ENCODE data around the gene CFAP300. TPM values are rescaled to one million over a fixed set of nuclear protein-coding genes. Genes with fewer than 3 reads are reported as not detected.

The CFAP300 gene
- total RNA-seq, 4 donors from 2014 or later, result 2.1 to 21.8 (median 10.7) TPM

GRCh38 chr11:102014756-102015155 is 32.5 kb upstream of the CFAP300 start:
- H3K4me3 ChIP-seq, result no peak overlapping the region
- peaks cover 0 to 11% (median 0%) of the 10 kb centered on the region in 4 donors for H3K4me1 ChIP-seq
- H3K36me3 ChIP-seq, result no peaks in the 10 kb centered on the region
- no peak overlapping the region for H3K27ac ChIP-seq
- TF ChIP-seq POLR2A (IDR thresholded peaks at IDR 0.05), result no peak
- TF ChIP-seq, protein P1, sequence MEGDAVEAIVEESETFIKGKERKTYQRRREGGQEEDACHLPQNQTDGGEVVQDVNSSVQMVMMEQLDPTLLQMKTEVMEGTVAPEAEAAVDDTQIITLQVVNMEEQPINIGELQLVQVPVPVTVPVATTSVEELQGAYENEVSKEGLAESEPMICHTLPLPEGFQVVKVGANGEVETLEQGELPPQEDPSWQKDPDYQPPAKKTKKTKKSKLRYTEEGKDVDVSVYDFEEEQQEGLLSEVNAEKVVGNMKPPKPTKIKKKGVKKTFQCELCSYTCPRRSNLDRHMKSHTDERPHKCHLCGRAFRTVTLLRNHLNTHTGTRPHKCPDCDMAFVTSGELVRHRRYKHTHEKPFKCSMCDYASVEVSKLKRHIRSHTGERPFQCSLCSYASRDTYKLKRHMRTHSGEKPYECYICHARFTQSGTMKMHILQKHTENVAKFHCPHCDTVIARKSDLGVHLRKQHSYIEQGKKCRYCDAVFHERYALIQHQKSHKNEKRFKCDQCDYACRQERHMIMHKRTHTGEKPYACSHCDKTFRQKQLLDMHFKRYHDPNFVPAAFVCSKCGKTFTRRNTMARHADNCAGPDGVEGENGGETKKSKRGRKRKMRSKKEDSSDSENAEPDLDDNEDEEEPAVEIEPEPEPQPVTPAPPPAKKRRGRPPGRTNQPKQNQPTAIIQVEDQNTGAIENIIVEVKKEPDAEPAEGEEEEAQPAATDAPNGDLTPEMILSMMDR (IDR thresholded peaks at IDR 0.05), result no peak
- no peak for TF ChIP-seq EP300 (IDR thresholded peaks at IDR 0.05)
- WGBS, 2 donors, result 93% methylated on average over 5 of the region's 5 CpGs
- H3K9me3 ChIP-seq, result no peaks in the 10 kb centered on the region
- DNase-seq (ENCODE audit: low spot score in 2 of 2), result no peak
- H3K27me3 ChIP-seq, result no peaks in the 10 kb centered on the region

DNA sequence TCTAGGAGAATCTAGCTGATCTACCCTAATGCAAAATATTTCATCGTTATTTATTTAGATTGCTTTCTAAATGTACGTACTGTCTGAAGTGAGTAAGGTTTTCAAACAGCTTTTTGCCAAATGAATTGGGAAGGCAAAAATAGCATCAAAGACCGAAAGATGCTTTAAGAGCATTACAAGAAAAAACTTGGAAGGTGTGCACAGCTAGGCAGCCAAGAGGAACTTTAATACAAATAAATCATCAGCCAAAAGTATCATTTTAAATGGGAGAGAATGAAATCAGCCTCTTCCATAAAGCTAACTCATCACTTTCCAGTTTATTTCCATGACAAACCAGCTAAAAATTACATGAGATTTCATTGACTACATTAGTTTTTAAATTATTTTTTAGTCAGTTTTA is 30.2 kb upstream of the CFAP300 start:
- WGBS, 2 donors, result 62 to 72% methylated on average over 3 of the region's 3 CpGs
- H3K27me3 ChIP-seq, result no peaks in the 10 kb centered on the region
- TF ChIP-seq, protein P1 (IDR thresholded peaks at IDR 0.05), result no peak
- no peak for TF ChIP-seq POLR2A (IDR thresholded peaks at IDR 0.05)
- no peak for TF ChIP-seq EP300 (IDR thresholded peaks at IDR 0.05)
- no peaks in the 10 kb centered on the region for H3K4me1 ChIP-seq
- no peak for DNase-seq (ENCODE audit: low spot score in 2 of 2)
- no peaks in the 10 kb centered on the region for H3K36me3 ChIP-seq
- no peak overlapping the region for H3K27ac ChIP-seq
- no peaks in the 10 kb centered on the region for H3K9me3 ChIP-seq
- no peak overlapping the region for H3K4me3 ChIP-seq

DNA sequence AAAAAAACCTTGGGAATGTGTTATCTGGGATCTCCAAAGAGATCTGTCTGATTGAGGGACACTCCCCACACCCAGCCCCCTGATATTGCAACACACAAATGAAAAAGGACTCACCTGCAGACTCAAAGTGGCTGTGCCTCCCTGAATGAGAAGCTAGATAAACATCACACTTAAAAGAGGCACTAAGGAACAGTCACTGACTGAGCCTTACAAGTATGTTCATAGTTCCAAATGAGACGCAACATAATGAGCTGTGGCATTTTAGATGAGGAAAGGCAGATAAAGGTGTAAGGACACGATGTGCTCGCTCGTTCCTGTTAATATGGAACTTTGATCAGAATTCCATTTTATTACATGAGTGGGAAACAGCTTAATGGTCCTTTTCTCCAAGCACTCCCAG is 21.0 kb upstream of the CFAP300 start:
- H3K9me3 ChIP-seq, result no peaks in the 10 kb centered on the region
- H3K36me3 ChIP-seq, result no peaks in the 10 kb centered on the region
- DNase-seq (ENCODE audit: low spot score in 2 of 2), result no peak
- WGBS, 2 donors, result 61 to 66% methylated on average over 4 of the region's 4 CpGs
- H3K4me3 ChIP-seq, result no peak overlapping the region
- peaks cover 0 to 3% of the 10 kb centered on the region in 2 donors for H3K27me3 ChIP-seq
- H3K27ac ChIP-seq, result no peak overlapping the region
- TF ChIP-seq POLR2A (IDR thresholded peaks at IDR 0.05), result no peak
- TF ChIP-seq, protein P1 (IDR thresholded peaks at IDR 0.05), result no peak
- no peaks in the 10 kb centered on the region for H3K4me1 ChIP-seq

DNA sequence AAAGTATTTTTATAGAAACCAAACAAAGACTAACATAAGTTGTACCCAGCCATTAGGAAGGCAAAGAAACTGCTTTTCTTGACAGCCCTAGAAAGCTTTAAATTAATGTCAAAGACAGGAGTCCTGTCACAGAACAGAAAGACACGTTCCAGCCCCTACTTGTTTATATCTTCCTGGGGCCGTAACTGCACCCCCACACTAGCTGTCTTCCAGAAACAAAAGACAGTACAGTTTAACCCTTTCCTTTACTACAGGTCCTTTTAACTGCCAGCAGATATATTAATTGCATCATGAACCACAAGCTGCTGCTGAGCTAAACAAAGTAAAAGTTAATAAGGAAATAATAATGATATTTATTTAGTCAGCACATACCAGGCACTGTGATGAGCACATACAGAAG is 20.3 kb upstream of the CFAP300 start:
- Histone ChIP-seq H3K36me3 (no peaks in the 10 kb centered on the region), H3K4me3 (no peak overlapping the region), H3K4me1 (no peaks in the 10 kb centered on the region), H3K27me3 (peaks cover 0 to 3% of the 10 kb centered on the region in 2 donors), H3K27ac (no peak overlapping the region), H3K9me3 (no peaks in the 10 kb centered on the region)
- no peak for DNase-seq (ENCODE audit: low spot score in 2 of 2)
- TF ChIP-seq, protein P1 (IDR thresholded peaks at IDR 0.05), result no peak
- TF ChIP-seq POLR2A (IDR thresholded peaks at IDR 0.05) (no peak), EP300 (IDR thresholded peaks at IDR 0.05) (no peak)
- WGBS, 2 donors, result 11 to 13% methylated on average over 2 of the region's 2 CpGs

- Histone ChIP-seq H3K36me3 (no peaks in the 10 kb centered on the region), H3K4me1 (no peaks in the 10 kb centered on the region), H3K27ac (no peak overlapping the region), H3K4me3 (no peak overlapping the region), H3K9me3 (peaks cover 0 to 3% (median 0%) of the 10 kb centered on the region in 4 donors), H3K27me3 (no peaks in the 10 kb centered on the region)
- TF ChIP-seq POLR2A (IDR thresholded peaks at IDR 0.05) (no peak), EP300 (IDR thresholded peaks at IDR 0.05) (no peak)
- TF ChIP-seq, protein P1 (IDR thresholded peaks at IDR 0.05), result no peak
- 83 to 90% methylated on average over 1 of the region's 1 CpG for WGBS, 2 donors
- DNase-seq (ENCODE audit: low spot score in 2 of 2), result no peak
Measured at GRCh38 chr11:102036757-102037156, 10.5 kb upstream of the CFAP300 start.
